Endothelial cell of umbilical vein (primary cell): ENCODE results near the gene CELF5. TPM values are rescaled to one million over a fixed set of nuclear protein-coding genes. Genes with fewer than 3 reads are reported as not detected.

Source experiments
- BruUV-seq: library from RNA; stranded (reverse); fragments of 400-500 nt; replicated peaks from 2 replicates; lab custom pipeline; 2021; lab: Mats Ljungman, UMichigan
- CTCF ChIA-PET: fragments of 300-600, 350-600 bp; sonication (Branson Sonifier 250); formaldehyde crosslinking; loops from one replicate; lab custom pipeline; 2021; ENCODE audit warnings: antibody characterized with exemption, inconsistent platforms; lab: Charles Lee
- POLR2A ChIA-PET: fragments of 300-600, 350-600 bp; sonication (Branson Sonifier 250); formaldehyde crosslinking; loops from one replicate; lab custom pipeline; 2021; ENCODE audit warnings: antibody characterized with exemption, inconsistent platforms; lab: Charles Lee
- DNase-seq: peaks from one replicate; pipeline ENCODE4 v3.0.0-alpha.2; 2011; ENCODE audit warnings: low read depth, low spot score
- FAIRE-seq: peaks from 2 replicates; lab custom pipeline; 2011; peaks lifted over from hg19 to GRCh38; lab: Jason Lieb, UNC
- H2AFZ ChIP-seq: 2 replicates; pipeline ENCODE4 v1.6.0; 2012; ENCODE audit warnings: low read depth, low read length, control low read depth, inconsistent platforms
- H3K27ac ChIP-seq: 2 replicates; pipeline ENCODE4 v1.5.1; 2011; ENCODE audit warnings: low read depth, mild to moderate bottlenecking, control low read depth, low read length, moderate library complexity; ENCODE audit not compliant: insufficient read depth
- H3K27me3 ChIP-seq, 2 experiments: 2 replicates each; pipeline versions ENCODE4 v1.6.0 to v1.6.1; 2011; ENCODE audit warnings: low read length in 2 of 2, mixed read lengths in 1 of 2; ENCODE audit not compliant: control insufficient read depth in 2 of 2, insufficient read depth in 2 of 2
- H3K36me3 ChIP-seq, 2 experiments: 2 replicates in 1 of 2; 3 replicates in 1 of 2; pipeline ENCODE4 v1.5.1; 2011; ENCODE audit warnings: low read length in 2 of 2, mild to moderate bottlenecking in 1 of 2, moderate library complexity in 1 of 2; ENCODE audit not compliant: control insufficient read depth in 2 of 2, insufficient read depth in 2 of 2; ENCODE audit errors: extremely low read depth in 1 of 2
- H3K4me1 ChIP-seq: 3 replicates; pipeline ENCODE4 v1.5.1; 2011; ENCODE audit warnings: mild to moderate bottlenecking, low read length; ENCODE audit not compliant: control insufficient read depth, insufficient read depth; ENCODE audit errors: extremely low read depth
- H3K4me2 ChIP-seq: 2 replicates; pipeline ENCODE4 v1.6.1; 2011; ENCODE audit warnings: low read length, control low read depth, mixed read lengths; ENCODE audit not compliant: insufficient read depth
- H3K4me3 ChIP-seq, 3 experiments: fragments of 200-600 bp in 1 of 3; sonication (generic), shearing (Covaris generic) in 1 of 3; replicated peaks in 1 of 3; 2 replicates each; pipeline ENCODE4 v1.5.1; 2011 to 2016; ENCODE audit warnings: control low read depth in 3 of 3, low read length in 3 of 3, mild to moderate bottlenecking in 2 of 3, inconsistent platforms in 1 of 3, low read depth in 1 of 3, moderate library complexity in 1 of 3; ENCODE audit not compliant: insufficient read depth in 1 of 3
- H3K79me2 ChIP-seq: 2 replicates; pipeline ENCODE4 v1.6.0; 2012; ENCODE audit warnings: low read length, inconsistent platforms; ENCODE audit not compliant: control insufficient read depth, insufficient read depth
- H3K9ac ChIP-seq: replicated peaks from 2 replicates; pipeline ENCODE3; 2011; ENCODE audit warnings: low read length, control low read depth; ENCODE audit not compliant: insufficient read depth; ENCODE audit errors: extremely low read depth
- H3K9me1 ChIP-seq: replicated peaks from 3 replicates; pipeline ENCODE4 v1.6.0; 2011; ENCODE audit warnings: mild to moderate bottlenecking, low read length; ENCODE audit not compliant: control insufficient read depth, insufficient read depth; ENCODE audit errors: extremely low read depth
- H3K9me3 ChIP-seq: replicated peaks from 2 replicates; pipeline ENCODE4 v1.5.1; 2012; ENCODE audit warnings: low read length, inconsistent platforms; ENCODE audit not compliant: control insufficient read depth, insufficient read depth
- H4K20me1 ChIP-seq: replicated peaks from 2 replicates; pipeline ENCODE3; 2011; ENCODE audit warnings: mild to moderate bottlenecking, low read length; ENCODE audit not compliant: control insufficient read depth, insufficient read depth; ENCODE audit errors: extremely low read depth
- CTCF ChIP-seq, 2 donors: IDR thresholded peaks; 1 replicate in 1 of 2; 2 replicates in 1 of 2; pipeline ENCODE4 v1.5.1; 2011; ENCODE audit warnings: low read length in 2 of 2, mild to moderate bottlenecking in 2 of 2, moderate library complexity in 2 of 2, control low read depth in 1 of 2, inconsistent platforms in 1 of 2, low read depth in 1 of 2; ENCODE audit not compliant: insufficient read depth in 1 of 2; ENCODE audit errors: extremely low read depth in 1 of 2
- EZH2 ChIP-seq: IDR thresholded peaks from 2 replicates; pipeline ENCODE4 v1.6.1; 2012; ENCODE audit warnings: borderline replicate concordance, low read depth, mild to moderate bottlenecking, moderate library complexity, low read length, inconsistent platforms; ENCODE audit not compliant: severe bottlenecking
- FOS ChIP-seq: IDR thresholded peaks from 2 replicates; pipeline ENCODE4 v1.6.1; 2011; ENCODE audit warnings: mild to moderate bottlenecking, low read length, moderate library complexity, borderline replicate concordance; ENCODE audit not compliant: insufficient read depth
- GATA2 ChIP-seq: IDR thresholded peaks from 2 replicates; pipeline ENCODE4 v1.7.0; 2011; ENCODE audit warnings: low read depth, mild to moderate bottlenecking, moderate library complexity, mixed read lengths, low read length; ENCODE audit not compliant: insufficient read length, insufficient read depth
- JUN ChIP-seq: IDR thresholded peaks from 2 replicates; pipeline ENCODE4 v1.6.1; 2011; ENCODE audit warnings: borderline replicate concordance, low read depth; ENCODE audit not compliant: insufficient read length, insufficient read depth
- MAX ChIP-seq: IDR thresholded peaks from 2 replicates; pipeline ENCODE4 v1.6.1; 2011; ENCODE audit not compliant: insufficient read depth, insufficient read length
- MYC ChIP-seq: IDR thresholded peaks from one replicate; pipeline ENCODE4 v1.6.1; 2011; ENCODE audit warnings: mild to moderate bottlenecking, low read depth, low read length
- POLR2A ChIP-seq: IDR thresholded peaks from 2 replicates; pipeline ENCODE4 v1.6.1; 2012; ENCODE audit warnings: low read depth, mild to moderate bottlenecking, control low read depth, low read length
- POLR2AphosphoS5 ChIP-seq: IDR thresholded peaks from 2 replicates; pipeline ENCODE4 v1.6.1; 2012; ENCODE audit warnings: low read depth, mild to moderate bottlenecking, control low read depth, low read length, moderate library complexity; ENCODE audit not compliant: insufficient read depth
- dilution Hi-C: fragments of 300-500 bp; cut with MboI; formaldehyde crosslinking; loops from one replicate; pipeline ENCODE4 v1.15.0; 2019; ENCODE audit warnings: low sequenced_read_pairs; ENCODE audit not compliant: extremely low pct_ligation_motif_present
- intact Hi-C: fragments of 100-400 bp; cut with micrococcal nuclease; formaldehyde crosslinking; loops from one replicate; pipeline ENCODE4 v1.10.0; 2022
- polyA plus RNA-seq, 4 experiments: library from polyadenylated mRNA; depleted of rRNA in 3 of 4; stranded (reverse) in 3 of 4; unstranded in 1 of 4; fragments of >200 nt; gene quantifications; 2 replicates each; pipeline versions ENCODE4 v1.2.1 to v1.2.3, GENCODE V29; 2011 to 2012; ENCODE audit warnings: missing spikeins in 1 of 4
- total RNA-seq: library from RNA; stranded (reverse); gene quantifications from 2 replicates; pipeline ENCODE4 v1.2.3, GENCODE V29; 2021

CELF5 gene
- total and polyA plus RNA-seq, 2 donors (not counting 3 experiments of a cell fraction or from before 2014, with no cell fraction given): not detected

GRCh38 chr19:3239367-3239766 lies 14.9 kb downstream of the CELF5 start:
- no TSS peak for BruUV-seq
- H3K4me3 ChIP-seq: no peak overlapping the region
- H3K27me3 ChIP-seq: no peaks in the 10 kb centered on the region
- FAIRE-seq (no peak), DNase-seq (no peak)
- no peak overlapping the region for H2AFZ ChIP-seq
- H3K9ac ChIP-seq: no peak overlapping the region
- no peaks in the 10 kb centered on the region for H3K36me3 ChIP-seq
- CTCF ChIA-PET: no interaction called here
- dilution Hi-C loops: no loop called here
- H3K4me2 ChIP-seq: no peak overlapping the region
- no peaks in the 10 kb centered on the region for H3K4me1 ChIP-seq
- TF ChIP-seq MAX: no peak
- no peak for TF ChIP-seq JUN
- no peak for TF ChIP-seq EZH2
- H3K79me2 ChIP-seq: no peaks in the 10 kb centered on the region
- POLR2A ChIA-PET: no interaction called here
- no peaks in the 10 kb centered on the region for H3K9me1 ChIP-seq
- H4K20me1 ChIP-seq: no peaks in the 10 kb centered on the region
- H3K27ac ChIP-seq: no peak overlapping the region
- intact Hi-C loops: no loop called here
- no peaks in the 10 kb centered on the region for H3K9me3 ChIP-seq

GRCh38 chr19:3243819-3244700 lies 19.6 kb downstream of the CELF5 start:
- ChIA-PET POLR2A (no interaction called here), CTCF (no interaction called here)
- H3K79me2 ChIP-seq: no peaks in the 10 kb centered on the region
- no peak overlapping the region for H3K4me2 ChIP-seq
- no peak for TF ChIP-seq POLR2A
- no peak for TF ChIP-seq FOS
- TF ChIP-seq POLR2AphosphoS5: no peak
- TF ChIP-seq MYC: no peak
- TF ChIP-seq JUN: no peak
- TF ChIP-seq MAX: no peak
- TF ChIP-seq EZH2: no peak
- TF ChIP-seq GATA2: no peak
- no peak for TF ChIP-seq CTCF (IDR thresholded peaks at IDR 0.05; ENCODE audit: extremely low read depth in 1 of 2, insufficient read depth in 1 of 2, low read depth in 1 of 2, low read length in 2 of 2)
- dilution Hi-C loops (no loop called here), intact Hi-C loops (no loop called here)
- BruUV-seq: no TSS peak
- peak; percentile 88 for FAIRE-seq
- no peaks in the 10 kb centered on the region for H4K20me1 ChIP-seq
- no peaks in the 10 kb centered on the region for H3K4me1 ChIP-seq
- H3K9me3 ChIP-seq: no peaks in the 10 kb centered on the region
- H3K27me3 ChIP-seq: no peaks in the 10 kb centered on the region
- no peaks in the 10 kb centered on the region for H3K36me3 ChIP-seq
- H3K27ac ChIP-seq: no peak overlapping the region
- H3K9me1 ChIP-seq: no peaks in the 10 kb centered on the region
- H3K9ac ChIP-seq: no peak overlapping the region
- H3K4me3 ChIP-seq: no peak overlapping the region
- no peak overlapping the region for H2AFZ ChIP-seq
- DNase-seq: peak; percentile 43
